Gastroesophageal sphincter (tissue), 3 donors: ENCODE measurements around the gene MRO.

Experiments
- CTCF ChIP-seq, 4 experiments: fragments of 200-600 bp in 2 of 4; fragments of 450-650 bp in 2 of 4; sonication (generic) in 1 of 4; IDR thresholded peaks; one replicate each; pipeline ENCODE4 v1.5.1; 2017 to 2019; ENCODE audit warnings: antibody characterized with exemption in 4 of 4, mild to moderate bottlenecking in 2 of 4, moderate library complexity in 2 of 4
- EP300 ChIP-seq: sonication (generic); formaldehyde crosslinking; IDR thresholded peaks from one replicate; pipeline ENCODE4 v1.6.1; 2017; ENCODE audit warnings: antibody characterized with exemption, mild to moderate bottlenecking

DNA sequence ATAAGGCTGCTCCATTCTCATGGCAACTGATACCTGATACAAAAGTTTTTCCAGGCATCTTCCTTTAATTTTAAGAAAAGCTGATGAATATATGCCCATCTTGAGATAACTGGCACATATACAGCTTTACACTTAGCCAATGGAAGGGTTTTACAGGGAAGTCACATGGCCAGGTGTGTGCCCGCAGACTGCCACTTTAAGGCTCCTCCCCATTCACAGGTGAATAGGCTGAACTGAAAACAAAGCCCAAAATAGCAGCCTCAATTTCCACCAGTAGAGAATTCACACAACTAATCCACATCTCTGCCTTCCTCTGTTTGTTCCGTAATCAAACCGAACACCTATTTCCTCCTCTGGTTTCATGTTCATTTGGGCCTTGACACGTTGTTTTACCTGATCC is 49.3 kb upstream of the MRO start:
- TF ChIP-seq EP300 = no peak
- TF ChIP-seq CTCF (IDR thresholded peaks at IDR 0.05) = no peak
